Fibroblast of lung (primary cell): ENCODE data around the gene KRT3. TPM values are rescaled to one million over a fixed set of nuclear protein-coding genes. Genes with fewer than 3 reads are reported as not detected.

Experiments
- DNase-seq, 2 donors: peaks; one replicate each; pipeline versions ENCODE4 v3.0.0 to v3.0.0-alpha.2; 2010; ENCODE audit warnings: low read depth in 2 of 2
- H2AFZ ChIP-seq: 2 replicates; pipeline ENCODE4 v1.5.1; 2012; ENCODE audit warnings: low read length, control low read depth, inconsistent platforms
- H3K27ac ChIP-seq: 2 replicates; pipeline ENCODE4 v1.5.1; 2011; ENCODE audit warnings: low read length, control low read depth; ENCODE audit not compliant: insufficient read depth
- H3K27me3 ChIP-seq: 2 replicates; pipeline ENCODE4 v1.5.1; 2011; ENCODE audit warnings: mild to moderate bottlenecking, low read length; ENCODE audit not compliant: control insufficient read depth, insufficient read depth
- H3K36me3 ChIP-seq: 2 replicates; pipeline ENCODE4 v1.5.1; 2011; ENCODE audit warnings: low read length; ENCODE audit not compliant: control insufficient read depth, insufficient read depth
- H3K4me1 ChIP-seq: 2 replicates; pipeline ENCODE4 v1.5.1; 2011; ENCODE audit warnings: low read length; ENCODE audit not compliant: control insufficient read depth, insufficient read depth; ENCODE audit errors: extremely low read depth
- H3K4me2 ChIP-seq: 2 replicates; pipeline ENCODE4 v1.5.1; 2011; ENCODE audit warnings: low read length, control low read depth; ENCODE audit not compliant: insufficient read depth; ENCODE audit errors: extremely low read depth
- H3K4me3 ChIP-seq, 4 experiments: fragments of 200-600 bp in 1 of 4; sonication (generic) in 1 of 4; replicated peaks in 1 of 4; 2 replicates each; pipeline ENCODE4 v1.5.1; 2011 to 2016; ENCODE audit warnings: low read length in 4 of 4, low read depth in 3 of 4, mild to moderate bottlenecking in 3 of 4, control low read depth in 2 of 4, inconsistent platforms in 1 of 4, mixed read lengths in 1 of 4; ENCODE audit not compliant: insufficient read depth in 1 of 4; ENCODE audit errors: control extremely low read depth in 1 of 4
- H3K79me2 ChIP-seq: 2 replicates; pipeline ENCODE4 v1.5.1; 2012; ENCODE audit warnings: mild to moderate bottlenecking, low read length, inconsistent platforms; ENCODE audit not compliant: control insufficient read depth, insufficient read depth
- H3K9ac ChIP-seq: 2 replicates; pipeline ENCODE4 v1.5.1; 2011; ENCODE audit warnings: mild to moderate bottlenecking, low read length, control low read depth; ENCODE audit not compliant: insufficient read depth
- H3K9me3 ChIP-seq: 2 replicates; pipeline ENCODE4 v1.5.1; 2012; ENCODE audit warnings: low read depth, low read length; ENCODE audit not compliant: control insufficient read depth, insufficient read depth
- H4K20me1 ChIP-seq: 2 replicates; pipeline ENCODE4 v1.5.1; 2011; ENCODE audit warnings: low read length; ENCODE audit not compliant: control insufficient read depth, insufficient read depth; ENCODE audit errors: extremely low read depth
- CTCF ChIP-seq, 2 donors: IDR thresholded peaks in 1 of 2; conservative IDR thresholded peaks in 1 of 2; 1 replicate in 1 of 2; 2 replicates in 1 of 2; pipeline ENCODE4 v1.5.1; 2011 to 2012; ENCODE audit warnings: low read length in 2 of 2, control low read depth in 1 of 2, inconsistent platforms in 1 of 2, low read depth in 1 of 2, mild to moderate bottlenecking in 1 of 2
- EZH2 ChIP-seq: IDR thresholded peaks from 2 replicates; pipeline ENCODE4 v1.5.1; 2012; ENCODE audit warnings: low read length, control low read depth, mild to moderate bottlenecking; ENCODE audit errors: missing control alignments
- polyA plus RNA-seq, 2 donors: library from polyadenylated mRNA; depleted of rRNA in 1 of 2; stranded (reverse) in 1 of 2; unstranded in 1 of 2; fragments of >200 nt; gene quantifications; 2 replicates each; pipeline ENCODE4 v1.2.1, GENCODE V29; 2011 to 2012; ENCODE audit warnings: missing spikeins in 1 of 2
- total RNA-seq: library from RNA; depleted of rRNA; stranded (reverse); fragments of >200 nt; gene quantifications from 2 replicates; pipeline ENCODE4 v1.2.1, GENCODE V29; 2014

KRT3 gene
- total and polyA plus RNA-seq, 2 donors (not counting 1 experiment from before 2014, with no cell fraction given), result not detected

DNA sequence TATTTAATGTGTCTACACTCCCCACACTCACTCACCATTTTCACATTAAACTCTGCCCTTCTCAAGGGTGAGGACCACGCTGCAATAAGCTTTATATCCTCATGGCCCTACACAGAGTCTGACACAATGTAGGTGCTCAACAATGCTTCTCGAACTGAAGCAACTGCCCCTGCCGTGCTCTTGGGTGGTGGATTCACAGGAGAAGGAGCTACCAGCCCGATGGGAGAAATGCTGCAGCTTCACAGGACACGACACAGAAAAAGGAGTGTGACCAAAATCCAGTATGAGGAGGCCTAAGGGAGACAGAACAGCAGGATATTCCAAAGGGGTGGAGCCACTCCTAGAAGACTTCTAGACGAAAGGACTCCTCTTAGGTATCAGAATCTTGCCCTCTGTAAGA, 6.5 kb upstream of the KRT3 start:
- Histone ChIP-seq H3K4me3 (no peak overlapping the region), H4K20me1 (no peaks in the 10 kb centered on the region), H3K27me3 (no peaks in the 10 kb centered on the region), H3K4me2 (no peak overlapping the region), H3K9me3 (no peaks in the 10 kb centered on the region), H2AFZ (no peak overlapping the region), H3K9ac (no peak overlapping the region), H3K36me3 (no peaks in the 10 kb centered on the region), H3K4me1 (no peaks in the 10 kb centered on the region), H3K27ac (no peak overlapping the region), H3K79me2 (no peaks in the 10 kb centered on the region)
- no peak for TF ChIP-seq CTCF (conservative IDR thresholded peaks at IDR 0.05 in 1 of 2, IDR thresholded peaks at IDR 0.05 in 1 of 2; ENCODE audit: low read depth in 1 of 2, low read length in 2 of 2)
- DNase-seq, result no peak

GRCh38 chr12:52801773-52802172, 5.9 kb upstream of the KRT3 start:
- no peak overlapping the region for H3K9ac ChIP-seq
- DNase-seq, result no peak
- H3K4me1 ChIP-seq, result no peaks in the 10 kb centered on the region
- H3K36me3 ChIP-seq, result no peaks in the 10 kb centered on the region
- H3K9me3 ChIP-seq, result no peaks in the 10 kb centered on the region
- H3K79me2 ChIP-seq, result no peaks in the 10 kb centered on the region
- no peak overlapping the region for H3K4me2 ChIP-seq
- H4K20me1 ChIP-seq, result no peaks in the 10 kb centered on the region
- no peak overlapping the region for H3K27ac ChIP-seq
- H3K27me3 ChIP-seq, result no peaks in the 10 kb centered on the region
- no peak for TF ChIP-seq CTCF (conservative IDR thresholded peaks at IDR 0.05 in 1 of 2, IDR thresholded peaks at IDR 0.05 in 1 of 2; ENCODE audit: low read depth in 1 of 2, low read length in 2 of 2)
- no peak for TF ChIP-seq EZH2
- H2AFZ ChIP-seq, result no peak overlapping the region
- no peak overlapping the region for H3K4me3 ChIP-seq

DNA sequence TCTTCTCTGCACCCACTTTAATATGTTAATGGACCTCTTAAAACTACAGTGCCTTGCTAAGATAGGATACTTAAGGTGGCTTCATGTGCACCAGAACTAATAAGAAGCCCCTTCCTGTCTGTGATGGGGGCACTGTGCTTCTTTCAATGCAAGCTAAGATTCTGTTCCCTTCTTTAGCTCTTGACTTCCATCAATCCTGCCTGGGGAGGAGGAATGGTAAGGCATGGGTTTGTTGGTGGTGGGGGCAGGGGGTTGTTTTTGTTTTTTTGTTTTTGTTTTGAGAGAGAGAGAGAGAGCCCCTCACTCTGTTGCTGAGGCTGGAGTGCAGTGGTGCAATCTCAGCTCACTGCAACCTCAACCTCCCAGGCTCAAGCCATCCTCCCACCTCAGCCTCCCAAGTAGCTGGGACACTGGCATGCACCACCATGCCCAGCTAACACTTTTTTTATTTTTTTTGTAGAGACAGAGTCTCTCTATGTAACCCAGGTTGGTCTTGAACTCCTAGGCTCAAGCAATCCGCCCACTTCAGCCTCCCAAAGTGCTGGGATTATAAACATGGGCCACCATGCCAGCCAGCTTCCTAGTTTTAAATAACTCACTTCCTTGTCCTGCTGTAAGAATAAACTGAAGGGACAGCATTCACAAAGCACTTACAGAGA, 4.5 kb upstream of the KRT3 start:
- Histone ChIP-seq H3K9ac (no peak overlapping the region), H3K4me2 (no peak overlapping the region), H4K20me1 (no peaks in the 10 kb centered on the region), H3K79me2 (no peaks in the 10 kb centered on the region), H3K27me3 (no peaks in the 10 kb centered on the region), H3K27ac (no peak overlapping the region), H3K4me1 (no peaks in the 10 kb centered on the region), H3K4me3 (no peak overlapping the region), H2AFZ (no peak overlapping the region), H3K36me3 (no peaks in the 10 kb centered on the region), H3K9me3 (no peaks in the 10 kb centered on the region)
- DNase-seq, result no peak
- TF ChIP-seq CTCF (conservative IDR thresholded peaks at IDR 0.05 in 1 of 2, IDR thresholded peaks at IDR 0.05 in 1 of 2; ENCODE audit: low read depth in 1 of 2, low read length in 2 of 2) (no peak), EZH2 (no peak)
